Left forelimb (tissue), 1 donor: ENCODE data around the gene CPSF6.
"Not testable (repeated sequence)": the region's sequence is repeated elsewhere in the genome, so short reads cannot be mapped to it uniquely, and the experiment has no call there.

ENCODE experiments used
- DNase-seq: peaks from one replicate; pipeline ENCODE4 v3.0.0-alpha.2; 2018; ENCODE audit warnings: low spot score

Gene CPSF6

GRCh38 chr12:69239352-69239921, at the start of gene CPSF6:
Gene CPSF6, plus strand, starts transcription at chr12:69239569. Its CDS starts 78 bp downstream, at chr12:69239647.
- peak; percentile 97 for DNase-seq

- no peak for DNase-seq
Measured at GRCh38 chr12:69196302-69197288, 42.8 kb upstream of the CPSF6 start.

- not testable (repeated sequence) for DNase-seq
Measured at GRCh38 chr12:69199976-69200375, 39.4 kb upstream of the CPSF6 start.

DNA sequence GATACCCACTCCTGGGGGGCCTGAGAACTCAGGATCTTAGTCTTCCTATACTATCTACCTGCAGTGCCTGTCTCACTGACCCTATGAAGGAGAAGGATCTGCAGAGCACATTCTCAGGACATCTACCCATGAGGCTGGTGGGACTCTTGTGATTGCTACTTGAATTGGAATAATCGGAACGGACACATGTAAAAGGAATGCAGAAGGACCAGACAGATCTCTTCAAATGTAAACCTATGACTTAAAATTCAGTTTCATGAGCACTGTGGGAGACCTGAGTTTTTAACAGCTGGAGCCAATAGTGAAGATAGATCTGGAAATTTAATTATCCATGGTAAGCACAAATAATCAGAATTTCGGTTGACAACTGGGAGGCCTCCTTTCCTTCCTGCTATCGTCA, 35.2 kb upstream of the CPSF6 start:
- no peak for DNase-seq

DNA sequence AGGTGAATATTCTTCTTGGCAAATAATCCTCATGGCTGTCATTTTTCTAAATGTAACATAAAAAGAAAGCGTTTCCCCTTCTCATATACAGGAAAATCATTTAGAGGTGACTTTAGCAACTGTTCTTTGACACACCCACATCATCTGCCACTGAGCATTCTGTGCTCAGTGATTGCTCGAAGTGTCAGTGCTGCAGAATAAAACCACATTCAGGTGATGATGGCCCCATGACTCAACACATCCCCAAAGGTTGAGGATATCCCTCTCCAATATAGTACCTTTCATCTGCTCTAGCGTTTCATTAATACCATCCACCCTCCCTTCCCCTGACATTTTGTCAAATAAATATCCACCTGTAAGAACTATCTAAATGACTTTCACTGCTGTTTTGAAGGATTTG, 28.7 kb upstream of the CPSF6 start:
- no peak for DNase-seq

GRCh38 chr12:69211160-69211559, 28.2 kb upstream of the CPSF6 start:
- DNase-seq, result no peak

- DNase-seq, result no peak
Measured at GRCh38 chr12:69214169-69214568, 25.2 kb upstream of the CPSF6 start.

DNA sequence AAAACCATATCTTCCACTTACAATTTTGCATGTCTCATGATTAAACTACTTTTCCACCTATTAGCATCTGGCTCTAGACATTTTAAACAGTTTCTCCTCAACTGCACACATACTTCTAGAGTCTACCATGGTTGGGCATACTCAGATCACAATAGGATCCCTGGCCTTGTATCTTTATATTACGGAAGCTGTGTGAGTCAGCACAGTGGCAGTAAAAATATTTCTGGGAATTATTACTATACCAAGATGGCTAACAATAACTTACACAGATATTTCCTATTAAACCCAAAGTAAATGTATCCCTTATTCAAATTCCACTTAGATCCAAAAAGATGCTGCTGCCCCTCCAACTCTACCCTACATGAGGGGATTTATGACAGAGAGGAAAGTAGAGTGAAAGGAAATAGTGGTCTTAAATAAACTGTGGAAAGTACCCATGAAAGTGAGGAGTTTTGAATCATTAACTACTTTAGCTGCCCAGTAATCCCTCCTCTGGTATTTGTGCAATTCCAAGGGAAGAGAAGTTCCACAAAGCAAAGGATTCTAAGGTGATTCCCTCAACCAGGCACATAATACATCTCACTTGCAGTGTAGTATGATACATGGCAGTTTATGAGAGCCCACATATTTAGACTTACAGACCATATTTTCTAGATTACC, 14.0 kb upstream of the CPSF6 start:
- no peak for DNase-seq

DNA sequence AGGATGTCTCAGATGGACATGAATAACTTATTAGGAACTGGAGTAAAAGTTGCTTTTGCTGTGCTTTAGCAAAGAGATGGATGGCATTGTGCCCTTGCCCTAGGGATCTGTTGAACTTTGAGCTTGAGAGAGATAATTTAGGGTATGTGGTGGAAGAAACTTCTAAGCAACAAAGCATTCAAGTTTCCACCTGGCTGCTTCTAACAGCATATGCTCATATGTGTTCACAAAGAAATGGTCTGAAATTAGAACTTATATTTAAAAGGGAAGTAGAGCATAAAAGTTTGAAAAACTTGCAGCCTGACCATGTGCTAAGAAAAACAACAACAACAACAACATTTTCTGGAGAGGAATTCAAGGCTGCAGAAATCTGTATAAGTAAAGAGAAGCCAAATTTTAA, 7.9 kb upstream of the CPSF6 start:
- DNase-seq, result no peak

GRCh38 chr12:69238589-69239351, 599 bp upstream of the CPSF6 start:
- DNase-seq, result no peak

- peak; percentile 86 for DNase-seq
Measured at GRCh38 chr12:69239922-69240630, 707 bp downstream of the CPSF6 start.

- DNase-seq, result no peak
Measured at GRCh38 chr12:69240631-69240995, 1.2 kb downstream of the CPSF6 start.

DNA sequence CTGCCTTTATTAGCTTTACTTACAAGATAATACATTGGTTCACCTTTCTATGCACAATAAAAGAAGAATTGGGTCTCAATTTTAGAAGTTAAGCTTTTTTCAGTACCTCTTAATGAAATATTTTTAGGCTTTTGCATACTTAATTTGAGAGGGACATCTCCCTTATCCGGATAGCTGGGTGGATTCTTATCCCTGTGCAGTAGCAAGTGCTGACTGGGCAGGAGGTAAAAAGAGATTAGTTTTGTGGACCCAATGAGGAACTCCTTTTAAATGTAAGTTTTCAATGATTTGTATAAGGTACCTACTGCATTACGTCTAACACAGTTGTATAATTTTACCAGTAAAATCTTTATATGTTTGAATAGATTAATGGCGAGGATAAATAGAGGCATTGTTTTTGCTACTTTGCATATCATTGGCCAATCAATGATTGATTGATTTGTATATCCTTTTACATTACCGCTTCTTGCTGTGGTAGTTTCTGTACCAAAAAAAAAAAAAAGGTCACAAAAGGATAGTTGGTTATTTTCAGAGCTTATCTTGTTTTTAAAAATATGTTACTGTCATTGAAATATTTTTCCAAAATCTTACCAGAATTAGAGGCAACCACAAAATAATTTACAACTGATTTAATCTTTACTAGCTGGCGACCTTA, 2.2 kb downstream of the CPSF6 start:
- no peak for DNase-seq

- no peak for DNase-seq
Measured at GRCh38 chr12:69243099-69244084, 4.0 kb downstream of the CPSF6 start.

GRCh38 chr12:69247268-69248018, 8.1 kb downstream of the CPSF6 start:
- DNase-seq, result no peak

DNA sequence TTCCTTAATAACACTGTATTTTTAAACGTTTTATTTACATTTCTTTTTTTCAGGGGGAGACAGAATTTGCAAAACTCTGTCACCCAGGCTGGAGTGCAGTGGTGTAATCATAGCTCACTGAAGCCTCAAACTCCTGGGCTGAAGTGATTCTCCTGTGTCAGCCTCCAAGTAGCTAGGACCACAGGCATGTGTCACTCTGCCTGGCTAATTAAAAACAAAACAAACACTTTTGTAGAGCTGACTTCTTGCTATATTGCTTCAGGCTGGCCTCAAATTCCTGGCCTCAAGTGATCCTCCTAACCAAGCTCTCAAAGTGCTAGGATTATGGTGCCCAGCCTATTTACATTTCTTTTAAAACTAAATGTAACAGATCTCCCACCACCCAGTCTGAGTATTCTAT, 12.7 kb downstream of the CPSF6 start:
- no peak for DNase-seq

GRCh38 chr12:69254046-69254445, 14.7 kb downstream of the CPSF6 start:
- no peak for DNase-seq

GRCh38 chr12:69254862-69255261, 15.5 kb downstream of the CPSF6 start:
- no peak for DNase-seq

GRCh38 chr12:69258655-69259054, 19.3 kb downstream of the CPSF6 start:
- no peak for DNase-seq
